PC-9 (cell line): ENCODE data around the gene KIF16B.

Experiments
- EZH2 ChIP-seq: fragments of 200-600 bp; sonication (generic); IDR thresholded peaks from 2 replicates; pipeline ENCODE4 v1.8.0; 2017; ENCODE audit warnings: antibody characterized with exemption, low read depth
- TF ChIP-seq, protein P1 (sequence below): fragments of 200-600 bp; sonication (generic); conservative IDR thresholded peaks from 2 replicates; pipeline ENCODE4 v1.6.1; 2017; ENCODE audit warnings: mixed run types, antibody characterized with exemption, mild to moderate bottlenecking, moderate library complexity

DNA sequence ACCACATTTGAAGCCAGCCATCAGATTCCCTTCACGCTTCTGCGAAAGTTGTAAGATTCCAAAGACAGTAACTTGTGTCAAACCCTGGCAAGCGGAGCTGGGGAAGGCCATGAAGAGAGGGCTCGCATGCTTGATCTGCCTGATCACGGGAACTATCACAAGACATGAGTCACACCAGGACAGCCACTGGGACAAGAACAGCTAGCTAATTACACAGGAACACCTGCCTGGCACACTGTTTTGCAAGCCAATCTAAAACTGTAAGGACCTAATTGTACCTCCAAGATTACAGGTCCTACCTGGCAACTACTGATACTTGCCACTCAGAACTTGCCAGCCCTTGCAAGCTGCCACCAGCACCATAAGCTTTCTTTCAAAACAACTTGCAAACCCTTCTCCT is 289.3 kb downstream of the KIF16B start:
- TF ChIP-seq, protein P1, sequence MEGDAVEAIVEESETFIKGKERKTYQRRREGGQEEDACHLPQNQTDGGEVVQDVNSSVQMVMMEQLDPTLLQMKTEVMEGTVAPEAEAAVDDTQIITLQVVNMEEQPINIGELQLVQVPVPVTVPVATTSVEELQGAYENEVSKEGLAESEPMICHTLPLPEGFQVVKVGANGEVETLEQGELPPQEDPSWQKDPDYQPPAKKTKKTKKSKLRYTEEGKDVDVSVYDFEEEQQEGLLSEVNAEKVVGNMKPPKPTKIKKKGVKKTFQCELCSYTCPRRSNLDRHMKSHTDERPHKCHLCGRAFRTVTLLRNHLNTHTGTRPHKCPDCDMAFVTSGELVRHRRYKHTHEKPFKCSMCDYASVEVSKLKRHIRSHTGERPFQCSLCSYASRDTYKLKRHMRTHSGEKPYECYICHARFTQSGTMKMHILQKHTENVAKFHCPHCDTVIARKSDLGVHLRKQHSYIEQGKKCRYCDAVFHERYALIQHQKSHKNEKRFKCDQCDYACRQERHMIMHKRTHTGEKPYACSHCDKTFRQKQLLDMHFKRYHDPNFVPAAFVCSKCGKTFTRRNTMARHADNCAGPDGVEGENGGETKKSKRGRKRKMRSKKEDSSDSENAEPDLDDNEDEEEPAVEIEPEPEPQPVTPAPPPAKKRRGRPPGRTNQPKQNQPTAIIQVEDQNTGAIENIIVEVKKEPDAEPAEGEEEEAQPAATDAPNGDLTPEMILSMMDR, result no peak
- no peak for TF ChIP-seq EZH2
